UCSD-AML1 (cell line): Measurements from ENCODE around the gene ECM2.
"Not testable (repeated sequence)": the region's sequence is repeated elsewhere in the genome, so short reads cannot be mapped to it uniquely, and the experiment has no call there.

Source experiments
- DNase-seq: peaks from one replicate; lab custom pipeline; 2025; ENCODE audit not compliant: unreplicated experiment; lab: John Stamatoyannopoulos, UW

The ECM2 gene

GRCh38 chr9:92535940-92536850, at the start of gene ECM2:
Gene ECM2, minus strand, starts transcription at chr9:92535990. Its CDS starts 13,124 bp downstream, at chr9:92522866.
- DNase-seq, result no peak

- DNase-seq, result no peak
These were observed 40.4 kb upstream of the ECM2 start for GRCh38 chr9:92576175-92576574.

DNA sequence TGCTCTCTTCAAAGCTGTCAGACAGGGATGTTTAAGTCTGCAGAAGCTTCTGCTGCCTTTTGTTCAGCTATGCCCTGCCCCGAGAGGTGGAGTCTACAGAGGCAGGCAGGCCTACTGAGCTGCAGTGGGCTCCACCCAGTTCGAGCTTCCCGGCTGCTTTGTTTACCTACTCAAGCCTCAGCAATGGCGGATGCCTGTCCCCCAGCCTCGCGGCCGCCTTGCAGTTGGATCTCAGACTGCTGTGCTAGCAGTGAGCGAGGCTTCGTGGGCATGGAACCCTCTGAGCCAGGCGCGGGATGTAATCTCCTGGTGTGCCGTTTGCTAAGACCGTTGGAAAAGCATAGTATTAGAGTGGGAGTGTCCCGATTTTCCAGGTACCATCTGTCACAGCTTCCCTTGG, 37.8 kb upstream of the ECM2 start:
- DNase-seq, result not testable (repeated sequence)

DNA sequence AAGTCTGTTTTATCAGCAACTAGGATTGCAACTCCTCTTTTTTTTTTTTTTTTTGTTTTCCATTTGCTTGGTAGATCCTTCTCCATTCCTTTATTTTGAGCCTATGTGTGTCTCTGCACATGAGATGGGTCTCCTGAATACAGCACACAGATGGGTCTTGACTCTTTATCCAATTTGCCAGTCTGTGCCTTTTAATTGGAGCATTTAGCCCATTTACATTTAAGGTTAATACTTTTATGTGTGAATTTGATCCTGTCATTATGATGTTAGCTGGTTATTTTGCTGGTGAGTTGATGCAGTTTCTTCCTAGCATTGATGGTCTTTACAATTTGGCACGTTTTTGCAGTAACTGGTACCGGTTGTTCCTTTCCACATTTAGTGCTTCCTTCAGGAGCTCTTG, 36.1 kb upstream of the ECM2 start:
- DNase-seq, result not testable (repeated sequence)

GRCh38 chr9:92564982-92565381, 29.2 kb upstream of the ECM2 start:
- DNase-seq, result no peak

DNA sequence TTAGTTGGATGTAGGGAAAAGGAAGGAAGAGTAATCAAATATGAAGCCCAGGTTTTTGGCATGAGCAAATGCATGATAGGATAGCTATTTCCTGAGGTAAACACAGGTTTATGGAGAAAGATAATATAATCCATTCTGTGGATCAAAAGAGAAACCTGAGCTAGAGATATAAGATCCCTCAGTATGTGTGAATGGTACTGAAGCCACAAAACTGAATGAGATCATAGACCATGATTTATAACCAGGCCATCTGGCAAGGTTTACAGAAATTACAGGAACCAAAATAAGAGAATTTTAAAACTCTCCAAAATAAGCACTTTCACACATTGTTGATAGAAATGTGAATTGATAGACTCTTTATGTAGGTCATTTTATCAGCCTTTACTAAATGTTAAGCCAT, 28.7 kb upstream of the ECM2 start:
- DNase-seq, result no peak

- DNase-seq, result no peak
These were observed 27.6 kb upstream of the ECM2 start for GRCh38 chr9:92563116-92564100.

DNA sequence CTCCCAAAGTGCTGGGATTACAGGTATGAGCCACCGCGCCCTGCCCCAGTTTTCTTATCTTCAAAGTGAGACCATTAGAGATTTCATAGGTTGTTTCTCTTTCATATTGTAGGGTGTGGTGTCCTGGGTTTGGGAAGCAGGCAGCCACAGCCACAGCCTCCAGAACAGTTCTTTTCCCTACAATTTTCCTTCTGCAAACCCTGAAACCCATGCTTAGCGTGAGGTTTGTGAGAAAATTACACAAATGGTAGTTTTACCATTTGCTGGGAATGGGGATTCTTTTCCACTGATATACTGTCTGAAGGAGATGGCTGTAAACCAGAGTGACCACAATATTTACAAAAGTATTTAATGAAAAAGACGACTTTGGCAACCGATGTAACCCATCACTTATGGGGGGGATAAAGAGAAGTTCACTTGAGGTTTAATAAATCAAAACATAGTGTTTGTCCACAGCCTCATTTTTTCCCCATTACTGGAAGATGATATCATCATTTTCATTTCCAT, 26.7 kb upstream of the ECM2 start:
- DNase-seq, result no peak

GRCh38 chr9:92561374-92562330, 25.9 kb upstream of the ECM2 start:
- DNase-seq, result no peak

DNA sequence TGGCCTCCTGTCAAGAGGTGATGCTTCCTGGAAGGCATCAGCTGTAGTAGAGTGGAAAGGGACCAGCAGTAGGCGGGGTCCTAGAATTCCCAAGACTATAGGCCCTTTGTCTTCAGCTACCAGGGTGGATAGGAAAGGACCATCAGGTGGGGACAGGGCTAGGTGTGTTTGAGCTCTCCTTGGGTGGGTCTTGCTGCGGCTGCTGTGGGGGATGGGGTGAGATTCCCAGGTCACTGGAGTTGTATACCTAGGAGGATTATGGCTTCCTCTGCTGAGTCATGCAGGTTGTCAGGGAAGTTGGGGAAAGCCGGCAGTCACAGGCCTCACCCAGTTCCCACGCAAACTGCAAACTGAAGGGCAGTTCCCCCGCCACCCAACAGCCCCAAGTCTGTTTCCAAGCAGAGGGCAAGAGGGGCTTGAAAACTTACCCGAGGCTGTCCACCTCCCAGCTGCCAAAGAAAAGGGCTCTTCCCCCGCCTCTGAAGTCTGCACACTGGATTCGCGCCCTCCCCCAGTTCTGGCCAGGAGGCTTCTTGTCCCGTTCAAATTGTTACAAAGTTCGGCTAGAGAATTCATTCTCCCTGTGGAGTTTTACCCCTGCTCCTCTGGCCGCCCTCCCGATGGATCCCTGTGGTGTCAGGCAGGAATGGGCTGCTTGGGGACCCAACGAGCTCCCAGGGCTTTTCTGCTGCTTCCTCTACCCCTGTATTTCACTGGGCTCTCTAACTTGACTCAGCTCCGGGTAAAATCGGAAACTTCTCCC, 23.0 kb upstream of the ECM2 start:
- DNase-seq, result no peak

- no peak for DNase-seq
These were observed 15.0 kb upstream of the ECM2 start for GRCh38 chr9:92550765-92551164.

- DNase-seq, result no peak
These were observed 11.6 kb upstream of the ECM2 start for GRCh38 chr9:92547356-92547755.

- no peak for DNase-seq
These were observed 9.3 kb upstream of the ECM2 start for GRCh38 chr9:92545002-92545510.

- no peak for DNase-seq
These were observed 8.2 kb upstream of the ECM2 start for GRCh38 chr9:92543972-92544371.

DNA sequence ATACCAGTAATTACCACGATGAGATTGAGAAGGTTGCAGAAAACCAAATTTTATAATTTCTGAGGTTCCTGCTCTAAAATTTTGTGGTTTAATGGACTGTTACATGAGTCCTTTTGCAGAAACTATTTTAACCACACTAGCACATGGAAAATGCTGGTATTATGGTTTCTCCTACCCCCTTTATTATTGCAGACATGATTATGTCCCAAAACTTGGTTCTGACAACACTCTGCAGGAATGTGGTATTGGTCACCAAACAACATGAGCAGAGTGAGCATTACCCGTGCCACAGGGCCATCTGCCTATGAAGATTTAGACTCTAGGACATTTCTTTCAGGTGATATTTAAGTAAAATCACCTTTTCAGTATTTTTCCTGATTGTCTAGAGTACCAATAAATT, 2.8 kb upstream of the ECM2 start:
- no peak for DNase-seq

- no peak for DNase-seq
These were observed 1.1 kb downstream of the ECM2 start for GRCh38 chr9:92534674-92535073.

- DNase-seq, result no peak
These were observed 1.6 kb downstream of the ECM2 start for GRCh38 chr9:92534204-92534603.

DNA sequence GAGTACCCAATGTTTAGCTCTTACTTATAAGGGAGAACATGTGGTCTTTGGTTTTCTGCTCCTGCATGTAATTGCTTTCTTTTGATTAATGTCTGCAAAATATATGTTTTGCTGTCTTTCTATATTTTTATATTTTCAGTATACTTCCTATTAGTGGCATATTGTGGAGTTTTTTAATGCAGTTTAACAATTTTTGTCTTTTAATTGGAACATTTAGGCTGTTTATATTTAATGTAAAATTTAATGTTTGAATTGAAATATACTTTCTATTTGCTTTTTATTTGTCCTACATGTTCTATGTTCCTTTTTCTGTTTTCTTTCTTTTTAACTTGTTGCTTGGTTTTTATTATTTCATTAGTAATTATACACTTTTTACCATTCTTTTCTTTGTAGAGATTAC, 4.9 kb downstream of the ECM2 start:
- DNase-seq, result no peak

DNA sequence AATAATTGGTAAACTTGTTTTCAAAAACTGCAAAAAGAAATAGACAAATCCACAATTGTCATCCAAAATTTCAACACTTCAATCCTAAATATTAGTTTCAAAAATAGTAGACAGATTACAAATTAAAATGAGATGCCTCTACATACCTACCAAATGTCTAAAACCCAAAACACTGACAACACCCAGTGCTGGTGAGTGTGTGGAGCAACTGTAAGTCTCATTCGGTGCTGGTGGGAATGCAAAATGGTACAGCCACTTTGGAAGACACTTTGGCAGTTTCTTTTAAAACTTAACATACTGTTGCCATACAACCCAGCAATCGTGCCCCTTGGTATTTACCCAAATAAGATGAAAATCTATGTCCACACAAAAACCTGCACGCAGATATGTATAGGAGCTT, 6.7 kb downstream of the ECM2 start:
- DNase-seq, result no peak

- DNase-seq, result no peak
These were observed 7.3 kb downstream of the ECM2 start for GRCh38 chr9:92528522-92528849.
